Endodermal cell (in vitro differentiated cells): ENCODE data around the gene GARNL3. TPM values are rescaled to one million over a fixed set of nuclear protein-coding genes. Genes with fewer than 3 reads are reported as not detected.
A peak's percentile ranks its signal among the peaks of the same experiment; 100 is the strongest.

ENCODE experiments used
- DNase-seq: peaks from one replicate; pipeline ENCODE4 v3.0.0-alpha.2; 2017
- H3K27ac ChIP-seq: 2 replicates; pipeline ENCODE4 v1.5.1; 2013; ENCODE audit warnings: mild to moderate bottlenecking, low read depth, low read length, moderate library complexity
- H3K27me3 ChIP-seq: 2 replicates; pipeline ENCODE4 v1.6.1; 2013; ENCODE audit warnings: mild to moderate bottlenecking, low read length, moderate library complexity; ENCODE audit not compliant: insufficient read depth, control insufficient read depth, poor library complexity, severe bottlenecking
- H3K36me3 ChIP-seq: 2 replicates; pipeline ENCODE4 v1.7.0; 2013; ENCODE audit warnings: mild to moderate bottlenecking, low read length, moderate library complexity; ENCODE audit not compliant: control insufficient read depth, insufficient read depth
- H3K4me1 ChIP-seq: one replicate; pipeline ENCODE4 v1.7.0; 2013; ENCODE audit warnings: low read length; ENCODE audit not compliant: control insufficient read depth, insufficient read depth
- H3K4me3 ChIP-seq: 2 replicates; pipeline ENCODE4 v1.5.1; 2013; ENCODE audit warnings: mild to moderate bottlenecking, low read length, moderate library complexity
- H3K9ac ChIP-seq: 2 replicates; pipeline ENCODE4 v1.6.1; 2013; ENCODE audit warnings: mild to moderate bottlenecking, low read length, moderate library complexity; ENCODE audit not compliant: poor library complexity, severe bottlenecking; ENCODE audit errors: extremely low read depth
- H3K9me3 ChIP-seq: 2 replicates; pipeline ENCODE4 v1.6.1; 2013; ENCODE audit warnings: mild to moderate bottlenecking, low read length, moderate library complexity; ENCODE audit not compliant: control insufficient read depth
- H3K27ac Mint-ChIP-seq: 2 replicates; pipeline ENCODE4 v1.8.0; 2020; ENCODE audit warnings: mixed read lengths
- H3K27me3 Mint-ChIP-seq: 2 replicates; pipeline ENCODE4 v1.8.0; 2021; ENCODE audit warnings: mild to moderate bottlenecking, mixed read lengths; ENCODE audit not compliant: insufficient read depth
- H3K36me3 Mint-ChIP-seq: 2 replicates; pipeline ENCODE4 v1.8.0; 2020; ENCODE audit warnings: low read depth, mixed read lengths
- H3K4me1 Mint-ChIP-seq: 2 replicates; pipeline ENCODE4 v1.8.0; 2020; ENCODE audit warnings: mixed read lengths
- H3K4me3 Mint-ChIP-seq: 2 replicates; pipeline ENCODE4 v1.8.0; 2020; ENCODE audit warnings: mild to moderate bottlenecking, moderate library complexity, mixed read lengths
- H3K9me3 Mint-ChIP-seq: 2 replicates; pipeline ENCODE4 v1.8.0; 2020; ENCODE audit warnings: mild to moderate bottlenecking, mixed read lengths
- CTCF ChIP-seq: fragments of 200-600 bp; sonication (generic); conservative IDR thresholded peaks from 2 replicates; pipeline ENCODE4 v1.5.0; 2021; ENCODE audit warnings: antibody characterized with exemption, mild to moderate bottlenecking
- WGBS, 2 experiments: methylation state at CpG; one replicate each; pipeline versions ENCODE4 v1.1.5 to v1.1.7; 2013; ENCODE audit warnings: missing lambda C conversion rate in 2 of 2, mixed read lengths in 1 of 2; ENCODE audit not compliant: insufficient coverage in 1 of 2, insufficient read length in 1 of 2; 5-methylcytosine and 5-hydroxymethylcytosine counted together
- total RNA-seq, 2 donors: library from RNA; stranded (reverse); fragmentation: NEBNext Ultra II Directional in 1 of 2; extraction: Animal tissue kit (Norgen Biotek cat#: 25700) in 1 of 2; gene quantifications; 2 replicates in 1 of 2; 3 replicates in 1 of 2; pipeline ENCODE4 v1.2.1, GENCODE V29; 2021

Gene GARNL3
- total RNA-seq, 2 donors from 2014 or later: 7.2 to 12.8 TPM

GRCh38 chr9:127253446-127253845, 11.1 kb upstream of the GARNL3 start:
- Histone ChIP-seq H3K36me3 (no peaks in the 10 kb centered on the region), H3K27ac (no peak overlapping the region), H3K9ac (no peak overlapping the region), H3K9me3 (no peaks in the 10 kb centered on the region), H3K4me3 (no peak overlapping the region), H3K27me3 (no peaks in the 10 kb centered on the region), H3K4me1 (no peaks in the 10 kb centered on the region)
- Mint-ChIP-seq H3K27ac (no peak overlapping the region), H3K4me3 (no peak overlapping the region), H3K4me1 (peaks cover 5% of the 10 kb centered on the region), H3K9me3 (no peaks in the 10 kb centered on the region), H3K27me3 (no peaks in the 10 kb centered on the region), H3K36me3 (no peaks in the 10 kb centered on the region)
- no peak for TF ChIP-seq CTCF
- 51 to 60% methylated on average over 1 to 2 of the region's 2 CpGs for WGBS, 2 experiments
- peak; percentile 68 for DNase-seq

GRCh38 chr9:127255692-127256091, 8.9 kb upstream of the GARNL3 start:
- H3K9me3 ChIP-seq: no peaks in the 10 kb centered on the region
- TF ChIP-seq CTCF: no peak
- H3K9ac ChIP-seq: no peak overlapping the region
- H3K4me1 ChIP-seq: no peaks in the 10 kb centered on the region
- Mint-ChIP-seq H3K27me3 (no peaks in the 10 kb centered on the region), H3K36me3 (no peaks in the 10 kb centered on the region), H3K9me3 (no peaks in the 10 kb centered on the region), H3K27ac (no peak overlapping the region), H3K4me1 (peaks cover 11% of the 10 kb centered on the region), H3K4me3 (no peak overlapping the region)
- H3K27me3 ChIP-seq: no peaks in the 10 kb centered on the region
- H3K36me3 ChIP-seq: no peaks in the 10 kb centered on the region
- H3K4me3 ChIP-seq: no peak overlapping the region
- no peak overlapping the region for H3K27ac ChIP-seq
- DNase-seq: no peak

GRCh38 chr9:127256324-127256723, 8.2 kb upstream of the GARNL3 start:
- H3K27me3 Mint-ChIP-seq: no peaks in the 10 kb centered on the region
- no peak for TF ChIP-seq CTCF
- 92 to 100% methylated on average over 1 to 5 of the region's 5 CpGs for WGBS, 2 experiments
- H3K27ac Mint-ChIP-seq: no peak overlapping the region
- Histone ChIP-seq H3K9ac (no peak overlapping the region), H3K36me3 (no peaks in the 10 kb centered on the region), H3K27me3 (no peaks in the 10 kb centered on the region), H3K4me3 (no peak overlapping the region), H3K9me3 (no peaks in the 10 kb centered on the region), H3K4me1 (no peaks in the 10 kb centered on the region), H3K27ac (no peak overlapping the region)
- H3K4me3 Mint-ChIP-seq: no peak overlapping the region
- peaks cover 11% of the 10 kb centered on the region for H3K4me1 Mint-ChIP-seq
- no peaks in the 10 kb centered on the region for H3K9me3 Mint-ChIP-seq
- no peaks in the 10 kb centered on the region for H3K36me3 Mint-ChIP-seq
- no peak for DNase-seq
